A673 (cell line): ENCODE data around the gene CAMK2G.

ENCODE experiments used
- CTCF ChIP-seq: fragments of 300-800, 200-600 bp; sonication (generic); conservative IDR thresholded peaks from 2 replicates; pipeline ENCODE4 v1.5.1; 2017; ENCODE audit warnings: low read depth, mild to moderate bottlenecking, antibody characterized with exemption, low read length, moderate library complexity, mixed read lengths
- EZH2 ChIP-seq: fragments of 200-600 bp; sonication (generic); IDR thresholded peaks from 2 replicates; pipeline ENCODE4 v1.6.1; 2017; ENCODE audit warnings: borderline replicate concordance, low read depth, mild to moderate bottlenecking, mixed read lengths, antibody characterized with exemption, low read length; ENCODE audit not compliant: poor library complexity, severe bottlenecking

- TF ChIP-seq CTCF (no peak), EZH2 (no peak)
Measured at GRCh38 chr10:73898730-73899410, 24.5 kb upstream of the CAMK2G start.
